Adrenal gland (tissue), 12 donors: ENCODE data around the gene PDE10A. TPM values are rescaled to one million over a fixed set of nuclear protein-coding genes. Genes with fewer than 3 reads are reported as not detected.

Experiments
- DNase-seq, 7 donors: peaks; one replicate each; pipeline ENCODE4 v3.0.0-alpha.2; 2019 to 2020
- H3K27ac ChIP-seq, 5 donors: fragments of 200-600 bp; sonication (generic) in 4 of 5; 1 replicate in 3 of 5; 2 replicates in 2 of 5; pipeline versions ENCODE4 v1.5.1 to v1.8.0; 2016 to 2020; ENCODE audit warnings: mild to moderate bottlenecking in 1 of 5
- H3K27me3 ChIP-seq: fragments of 200-600 bp; 2 replicates; pipeline ENCODE4 v1.8.0; 2021
- H3K36me3 ChIP-seq, 2 donors: fragments of 200-600 bp; replicated peaks in 1 of 2; 1 replicate in 1 of 2; 2 replicates in 1 of 2; pipeline versions ENCODE4 v1.5.1 to v1.8.0; 2018 to 2022
- H3K4me1 ChIP-seq, 2 donors: fragments of 200-600 bp; replicated peaks in 1 of 2; 1 replicate in 1 of 2; 2 replicates in 1 of 2; pipeline versions ENCODE4 v1.5.1 to v1.8.0; 2018 to 2021
- H3K4me3 ChIP-seq, 4 donors: fragments of 200-600 bp; sonication (generic) in 3 of 4; one replicate each; pipeline ENCODE4 v1.5.1; 2016 to 2018
- H3K9me3 ChIP-seq, 3 donors: fragments of 200-600 bp; sonication (generic) in 1 of 3; replicated peaks in 1 of 3; 1 replicate in 2 of 3; 2 replicates in 1 of 3; pipeline versions ENCODE4 v1.5.1 to v1.8.0; 2016 to 2021
- POLR2A ChIP-seq, 2 donors: fragments of 450-650 bp; IDR thresholded peaks; one replicate each; pipeline ENCODE4 v1.6.1; 2017; ENCODE audit warnings: antibody characterized with exemption in 2 of 2, mild to moderate bottlenecking in 2 of 2, moderate library complexity in 1 of 2
- WGBS, 4 donors: extraction: QIAGEN DNeasy Blood & Tissue Kit in 2 of 4; methylation state at CpG; one replicate each; pipeline versions ENCODE4 v1.1.5 to v1.1.7; 2013 to 2017; 5-methylcytosine and 5-hydroxymethylcytosine counted together
- intact Hi-C, 2 donors: fragments of 100-400 bp; cut with DNase I; formaldehyde crosslinking; loops; one replicate each; pipeline versions ENCODE4 v1.14.1 to v1.15.0; 2022 to 2023
- polyA plus RNA-seq, 3 donors: library from polyadenylated mRNA; stranded (reverse); fragments of 200-250 nt in 2 of 3; fragments of 350-450 nt in 1 of 3; fragmentation: Illumina TruSeq in 1 of 3; extraction: RNeasy Lipid Tissue Mini Kit (QIAGEN cat#74804) in 1 of 3; gene quantifications; one replicate each; pipeline ENCODE4 v1.2.3, GENCODE V29; 2013 to 2014
- total RNA-seq, 9 donors: library from RNA; depleted of rRNA in 4 of 9; stranded (reverse); fragments of >200 nt in 4 of 9; fragments of 120-200 nt in 1 of 9; fragmentation: NEBNext Ultra II Directional in 1 of 9; extraction: Animal tissue kit (Norgen Biotek cat#: 25700) in 1 of 9; gene quantifications; one replicate each; pipeline versions ENCODE4 v1.1.0 to v1.2.4, GENCODE V29; 2013 to 2023
- TF ChIP-seq, protein P1 (sequence below), 6 experiments: fragments of 450-650 bp in 4 of 6; fragments of 200-600 bp in 2 of 6; sonication (generic) in 1 of 6; IDR thresholded peaks; 1 replicate in 5 of 6; 2 replicates in 1 of 6; pipeline versions ENCODE4 v1.5.1 to v1.8.0; 2016 to 2021; ENCODE audit warnings: antibody characterized with exemption in 6 of 6, mild to moderate bottlenecking in 2 of 6, moderate library complexity in 1 of 6
- donor health status: healthy with polysubstance abuse.
- donor health status: Bipolar disorder and iron deficiency.
- donor health status: DM: yes; HTN: yes; CAD: no.
- donor health status: DM: no; HTN: no; CAD: no.
- donor health status: DM: no; HTN: no; CAD: no.
- donor health status: DM: yes; HTN: yes; CAD: no.

PDE10A gene
- total and polyA plus RNA-seq, 12 donors: 4.0 to 199 (median 27.8) TPM

DNA sequence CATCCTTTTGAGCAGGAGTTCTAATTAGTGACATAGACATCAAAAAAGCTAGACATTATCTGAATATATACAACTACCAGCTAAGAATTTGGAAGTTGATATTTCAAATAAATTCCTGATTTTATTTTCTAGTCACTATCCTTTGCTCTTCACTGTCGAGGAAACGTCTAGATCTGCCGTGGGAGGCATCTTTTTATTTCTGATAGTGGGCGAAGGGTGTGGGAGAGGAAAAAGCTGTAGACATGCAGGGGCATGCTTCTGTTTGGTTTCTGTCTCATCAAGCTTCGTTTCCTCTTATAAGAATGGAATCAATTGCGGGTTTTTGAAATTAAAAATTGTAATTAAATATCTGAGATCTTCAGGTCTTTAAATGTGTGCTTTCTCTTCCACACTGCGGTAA is 337.4 kb downstream of the PDE10A start:
- H3K36me3 ChIP-seq: no peaks in the 10 kb centered on the region
- no peak overlapping the region for H3K4me3 ChIP-seq
- intact Hi-C loops: no loop called here
- DNase-seq: no peak
- no peaks in the 10 kb centered on the region for H3K9me3 ChIP-seq
- H3K4me1 ChIP-seq: no peaks in the 10 kb centered on the region
- TF ChIP-seq, protein P1, sequence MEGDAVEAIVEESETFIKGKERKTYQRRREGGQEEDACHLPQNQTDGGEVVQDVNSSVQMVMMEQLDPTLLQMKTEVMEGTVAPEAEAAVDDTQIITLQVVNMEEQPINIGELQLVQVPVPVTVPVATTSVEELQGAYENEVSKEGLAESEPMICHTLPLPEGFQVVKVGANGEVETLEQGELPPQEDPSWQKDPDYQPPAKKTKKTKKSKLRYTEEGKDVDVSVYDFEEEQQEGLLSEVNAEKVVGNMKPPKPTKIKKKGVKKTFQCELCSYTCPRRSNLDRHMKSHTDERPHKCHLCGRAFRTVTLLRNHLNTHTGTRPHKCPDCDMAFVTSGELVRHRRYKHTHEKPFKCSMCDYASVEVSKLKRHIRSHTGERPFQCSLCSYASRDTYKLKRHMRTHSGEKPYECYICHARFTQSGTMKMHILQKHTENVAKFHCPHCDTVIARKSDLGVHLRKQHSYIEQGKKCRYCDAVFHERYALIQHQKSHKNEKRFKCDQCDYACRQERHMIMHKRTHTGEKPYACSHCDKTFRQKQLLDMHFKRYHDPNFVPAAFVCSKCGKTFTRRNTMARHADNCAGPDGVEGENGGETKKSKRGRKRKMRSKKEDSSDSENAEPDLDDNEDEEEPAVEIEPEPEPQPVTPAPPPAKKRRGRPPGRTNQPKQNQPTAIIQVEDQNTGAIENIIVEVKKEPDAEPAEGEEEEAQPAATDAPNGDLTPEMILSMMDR (IDR thresholded peaks at IDR 0.05): no peak
- no peak for TF ChIP-seq POLR2A (IDR thresholded peaks at IDR 0.05)
- no peak overlapping the region for H3K27ac ChIP-seq
- 86 to 88% (median 87%) methylated on average over 7 of the region's 7 CpGs for WGBS, 4 donors
- H3K27me3 ChIP-seq: no peaks in the 10 kb centered on the region

DNA sequence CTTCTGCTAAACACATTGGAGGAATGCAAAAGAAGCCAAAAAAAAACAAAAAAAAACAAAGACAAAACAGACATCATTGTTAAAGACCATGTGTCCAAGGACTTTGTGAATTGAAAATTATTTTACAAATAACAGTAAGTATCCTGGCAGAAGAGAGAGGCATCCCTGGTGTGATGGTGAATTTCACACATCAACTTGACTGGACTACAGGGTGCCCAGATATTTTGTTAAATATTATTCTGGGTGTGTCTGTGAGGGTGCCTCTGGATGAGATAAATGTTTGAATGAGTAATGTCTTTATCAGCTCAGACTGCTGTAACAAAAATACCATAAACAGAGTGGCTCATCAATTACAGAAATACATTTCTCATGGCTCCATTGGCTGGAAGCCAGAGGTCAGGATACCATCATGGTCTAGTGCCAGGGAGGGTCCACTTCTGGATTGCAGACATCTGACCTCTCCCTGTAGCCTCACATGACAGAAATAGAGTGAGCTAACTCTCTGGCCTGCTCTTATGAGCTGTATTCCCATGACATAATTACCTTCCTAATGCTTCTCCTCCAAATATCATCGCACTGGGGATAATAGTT is 341.4 kb downstream of the PDE10A start:
- H3K4me1 ChIP-seq: no peaks in the 10 kb centered on the region
- WGBS, 4 donors: 69 to 87% (median 82%) methylated on average over 1 of the region's 1 CpG
- H3K27me3 ChIP-seq: no peaks in the 10 kb centered on the region
- DNase-seq: no peak
- no peak overlapping the region for H3K4me3 ChIP-seq
- intact Hi-C loops: no loop called here
- H3K36me3 ChIP-seq: no peaks in the 10 kb centered on the region
- no peak overlapping the region for H3K27ac ChIP-seq
- H3K9me3 ChIP-seq: no peaks in the 10 kb centered on the region
- TF ChIP-seq, protein P1 (IDR thresholded peaks at IDR 0.05): no peak
- no peak for TF ChIP-seq POLR2A (IDR thresholded peaks at IDR 0.05)

DNA sequence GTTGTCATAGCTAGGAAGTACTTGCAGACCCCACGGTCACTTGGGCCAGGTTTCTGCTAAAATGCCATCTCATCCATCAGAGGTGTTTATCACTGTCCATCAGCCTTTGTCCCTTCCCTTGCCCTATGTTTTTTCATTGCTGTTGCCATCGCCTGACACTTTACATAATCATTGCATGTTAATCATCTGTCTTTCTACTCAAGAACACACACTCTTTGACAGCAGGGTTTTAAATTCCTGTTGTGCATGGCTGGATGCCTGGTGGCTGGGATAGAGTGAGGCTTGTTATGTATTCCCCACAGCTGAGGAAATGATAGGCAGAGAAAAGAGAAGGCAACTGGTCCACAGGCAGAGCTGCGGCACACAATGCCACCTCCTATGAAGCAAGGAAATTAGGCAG is 341.9 kb downstream of the PDE10A start:
- Histone ChIP-seq H3K27me3 (no peaks in the 10 kb centered on the region), H3K36me3 (no peaks in the 10 kb centered on the region), H3K4me3 (no peak overlapping the region), H3K4me1 (no peaks in the 10 kb centered on the region), H3K27ac (no peak overlapping the region), H3K9me3 (no peaks in the 10 kb centered on the region)
- WGBS, 4 donors: 70 to 82% (median 72%) methylated on average over 3 of the region's 3 CpGs
- intact Hi-C loops: no loop called here
- DNase-seq: no peak
- TF ChIP-seq, protein P1 (IDR thresholded peaks at IDR 0.05): no peak
- no peak for TF ChIP-seq POLR2A (IDR thresholded peaks at IDR 0.05)

DNA sequence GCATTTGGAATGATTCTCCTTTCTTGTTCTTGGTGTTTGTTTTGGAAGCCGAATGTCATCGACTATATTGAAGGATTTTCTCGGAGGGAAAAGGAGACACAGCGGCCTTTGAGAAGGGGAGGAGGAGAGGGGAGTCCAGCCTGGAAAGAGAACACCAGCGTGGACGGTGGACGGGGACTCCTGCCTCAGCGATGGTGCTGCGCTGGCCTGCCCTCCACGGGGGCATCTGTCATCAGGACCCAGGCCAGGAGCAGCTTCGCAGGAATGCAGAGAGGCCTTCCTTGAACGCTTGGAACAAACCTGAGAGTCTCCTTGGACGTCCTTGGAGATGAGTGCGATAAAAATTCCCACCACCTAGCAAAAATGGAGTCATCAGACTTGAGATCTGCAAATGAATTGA is 345.3 kb downstream of the PDE10A start:
- no peak for DNase-seq
- TF ChIP-seq POLR2A (IDR thresholded peaks at IDR 0.05): no peak
- TF ChIP-seq, protein P1 (IDR thresholded peaks at IDR 0.05): no peak
- Histone ChIP-seq H3K4me1 (no peaks in the 10 kb centered on the region), H3K4me3 (no peak overlapping the region), H3K9me3 (no peaks in the 10 kb centered on the region), H3K36me3 (no peaks in the 10 kb centered on the region), H3K27me3 (no peaks in the 10 kb centered on the region), H3K27ac (no peak overlapping the region)
- 76 to 87% (median 80%) methylated on average over 11 to 14 of the region's 14 CpGs for WGBS, 4 donors
- intact Hi-C loops: no loop called here
